ENCODE results near the gene KIAA1143.

KIAA1143 gene

DNA sequence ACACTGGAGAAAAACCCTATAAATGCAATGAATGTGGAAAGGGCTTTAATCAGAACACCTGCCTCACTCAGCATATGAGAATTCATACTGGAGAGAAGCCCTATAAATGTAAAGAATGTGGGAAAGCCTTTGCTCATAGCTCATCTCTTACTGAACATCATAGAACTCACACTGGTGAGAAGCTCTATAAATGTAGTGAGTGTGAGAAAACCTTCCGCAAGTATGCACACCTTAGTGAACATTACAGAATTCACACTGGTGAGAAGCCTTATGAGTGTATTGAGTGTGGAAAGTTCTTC, 39.4 kb downstream of the KIAA1143 start:
- Mint-ChIP-seq H3K27ac (no peak overlapping the region), H3K4me3 (no peak overlapping the region), H3K36me3 (peaks cover 34% of the 10 kb centered on the region), H3K9me3 (peaks cover 79% of the 10 kb centered on the region), H3K4me1 (no peaks in the 10 kb centered on the region), H3K27me3 (no peaks in the 10 kb centered on the region)
- CTCF ChIA-PET: no interaction called here
- no peak for DNase-seq

GRCh38 chr3:44721231-44722102, 40.0 kb downstream of the KIAA1143 start:
- Mint-ChIP-seq H3K4me1 (no peaks in the 10 kb centered on the region), H3K27me3 (no peaks in the 10 kb centered on the region), H3K27ac (no peak overlapping the region), H3K36me3 (peaks cover 36% of the 10 kb centered on the region), H3K9me3 (peaks cover 82% of the 10 kb centered on the region), H3K4me3 (no peak overlapping the region)
- CTCF ChIA-PET: interaction anchor here (0.6 kb wide), 1 partner anchor 13 kb away, joined by 3 read pairs; no protein-coding TSS in a partner anchor
- DNase-seq: no peak

DNA sequence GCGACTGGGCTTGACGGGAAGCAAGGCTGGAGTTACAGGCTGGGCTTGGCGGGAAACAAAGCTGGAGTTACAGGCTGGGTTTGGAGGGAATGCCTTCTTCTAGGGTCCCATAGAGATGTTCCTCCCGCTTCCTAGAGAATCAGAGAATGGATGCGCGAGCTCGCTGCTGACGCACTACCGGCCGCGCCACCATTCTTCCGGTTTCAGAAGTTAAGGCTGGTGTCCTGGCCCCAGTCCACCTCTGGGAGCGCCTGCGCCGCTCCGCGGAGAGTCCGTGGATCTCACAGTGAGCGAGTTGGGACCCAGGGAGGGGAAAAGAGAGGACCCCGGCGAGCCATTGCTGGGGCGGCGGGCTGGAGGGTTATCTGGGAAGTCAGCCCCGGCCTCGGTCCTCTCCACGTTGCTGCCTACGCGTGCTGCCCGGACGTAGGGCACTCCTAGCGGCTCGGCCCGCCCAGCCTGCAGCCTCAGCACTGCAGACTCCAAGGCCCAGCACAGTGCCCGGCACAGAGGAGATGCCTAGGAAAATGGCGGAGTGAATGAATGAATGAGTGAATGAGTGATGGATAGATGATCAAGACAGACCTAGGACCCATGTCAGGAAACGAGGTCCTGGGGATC, 48.9 kb downstream of the KIAA1143 start, which contains the start of gene ZNF502:
ZNF502 (plus strand) TSS at position 206 of the 621 bp plus-strand sequence. CDS start 7,602 bp downstream, outside the sequence.
- Mint-ChIP-seq H3K4me3 (peak within 1 kb of the TSS; percentile 79), H3K9me3 (peaks cover 50% of the 10 kb centered on the region), H3K27me3 (peaks cover 7% of the 10 kb centered on the region), H3K4me1 (peaks cover 10% of the 10 kb centered on the region), H3K27ac (peak within 1 kb of the TSS; percentile 53), H3K36me3 (peaks cover 19% of the 10 kb centered on the region)
- DNase-seq: peak; percentile 65
- CTCF ChIA-PET: no interaction called here

Measured in activated naive CD4-positive, alpha-beta T cell treated with anti-CD3 and anti-CD28 coated beads, Interleukin-2, amount 10 ng/mL, durations not matched to agents 7 days and 5 days (primary cell).